ENCODE measurements around the gene TYW5. TPM values are rescaled to one million over a fixed set of nuclear protein-coding genes. Genes with fewer than 3 reads are reported as not detected.
A peak's percentile ranks its signal among the peaks of the same experiment; 100 is the strongest.

TYW5 gene
- total and polyA plus RNA-seq, 7 donors, result 2.4 to 8.0 (median 6.1) TPM

GRCh38 chr2:199911877-199912161 lies 43.5 kb downstream of the TYW5 start:
- H3K27me3 ChIP-seq, result no peaks in the 10 kb centered on the region
- H3K9me3 ChIP-seq, result no peaks in the 10 kb centered on the region
- H3K4me1 ChIP-seq, result peaks cover 0 to 29% (median 14%) of the 10 kb centered on the region in 4 donors
- WGBS, 2 donors, result 1% methylated on average over 13 of the region's 13 CpGs
- no peak for DNase-seq
- TF ChIP-seq POLR2A (IDR thresholded peaks at IDR 0.05), result no peak
- no peak for TF ChIP-seq POLR2AphosphoS5 (IDR thresholded peaks at IDR 0.05)
- TF ChIP-seq EP300 (IDR thresholded peaks at IDR 0.05), result no peak
- no peak for TF ChIP-seq CTCF (IDR thresholded peaks at IDR 0.05)
- H3K4me3 ChIP-seq, result peak overlapping the region; percentile 75 to 95 (median 78)
- peak overlapping the region; percentile 95 to 99 (median 98) for H3K27ac ChIP-seq
- H3K36me3 ChIP-seq, result no peaks in the 10 kb centered on the region
- intact Hi-C loops (cut with DNase I), result loop anchor here (1.0 kb wide), 2 partner anchors 43 to 61 kb away; partner anchors contain the start of genes FTCDNL1, MAIP1 and TYW5

- peak; percentile 80 to 92 (median 87) for TF ChIP-seq POLR2AphosphoS5 (IDR thresholded peaks at IDR 0.05)
- no peak for TF ChIP-seq CTCF (IDR thresholded peaks at IDR 0.05)
- TF ChIP-seq POLR2A (IDR thresholded peaks at IDR 0.05), result peak; percentile 40 to 79
- Histone ChIP-seq H3K27me3 (no peaks in the 10 kb centered on the region), H3K4me1 (peaks cover 0 to 29% (median 14%) of the 10 kb centered on the region in 4 donors), H3K36me3 (no peaks in the 10 kb centered on the region), H3K27ac (peak within 1 kb of the TSS; percentile 95 to 99 (median 98)), H3K4me3 (peak within 1 kb of the TSS; percentile 75 to 95 (median 78)), H3K9me3 (no peaks in the 10 kb centered on the region)
- intact Hi-C loops (cut with DNase I), result loop anchor here (1.0 kb wide), 2 partner anchors 44 to 60 kb away; partner anchors contain the start of genes FTCDNL1, MAIP1 and TYW5
- WGBS, 2 donors, result 0% methylated on average over 85 of the region's 85 CpGs
- peak; percentile 98 for DNase-seq
Observed at GRCh38 chr2:199911052-199911876, 44.0 kb downstream of the TYW5 start, which contains the start of gene C2orf69. TSS of gene C2orf69 (plus strand) at chr2:199911293. CDS start at chr2:199911439, 146 bp downstream.

- Histone ChIP-seq H3K36me3 (no peaks in the 10 kb centered on the region), H3K27ac (peak overlapping the region in 3 of 4 donors; percentile 95 to 99 (median 97)), H3K4me1 (peaks cover 0 to 29% (median 14%) of the 10 kb centered on the region in 4 donors), H3K4me3 (peak overlapping the region in 3 of 4 donors; percentile 75 to 95 (median 80)), H3K9me3 (no peaks in the 10 kb centered on the region), H3K27me3 (no peaks in the 10 kb centered on the region)
- intact Hi-C loops (cut with DNase I), result loop anchor here (1.0 kb wide), 2 partner anchors 45 to 59 kb away; partner anchors contain the start of genes FTCDNL1, MAIP1 and TYW5
- DNase-seq, result no peak
- WGBS, 2 donors, result 41 to 49% methylated on average over 18 of the region's 18 CpGs
- TF ChIP-seq EP300 (IDR thresholded peaks at IDR 0.05) (no peak), POLR2AphosphoS5 (IDR thresholded peaks at IDR 0.05) (no peak), CTCF (IDR thresholded peaks at IDR 0.05) (no peak), POLR2A (IDR thresholded peaks at IDR 0.05) (no peak)
Observed at GRCh38 chr2:199910338-199911051, 44.8 kb downstream of the TYW5 start.

- Histone ChIP-seq H3K4me1 (peaks cover 0 to 11% (median 8%) of the 10 kb centered on the region in 4 donors), H3K27ac (no peak overlapping the region), H3K4me3 (no peak overlapping the region), H3K9me3 (no peaks in the 10 kb centered on the region), H3K36me3 (no peaks in the 10 kb centered on the region), H3K27me3 (no peaks in the 10 kb centered on the region)
- no peak for DNase-seq
- 79 to 85% methylated on average over 2 of the region's 2 CpGs for WGBS, 2 donors
- TF ChIP-seq EP300 (IDR thresholded peaks at IDR 0.05), result no peak
- TF ChIP-seq CTCF (IDR thresholded peaks at IDR 0.05), result no peak
- TF ChIP-seq POLR2AphosphoS5 (IDR thresholded peaks at IDR 0.05), result no peak
- no peak for TF ChIP-seq POLR2A (IDR thresholded peaks at IDR 0.05)
- intact Hi-C loops (cut with DNase I), result no loop called here
Observed at GRCh38 chr2:199907008-199907714, 48.1 kb downstream of the TYW5 start.
